ENCODE data around the gene RBM19.

The RBM19 gene

DNA sequence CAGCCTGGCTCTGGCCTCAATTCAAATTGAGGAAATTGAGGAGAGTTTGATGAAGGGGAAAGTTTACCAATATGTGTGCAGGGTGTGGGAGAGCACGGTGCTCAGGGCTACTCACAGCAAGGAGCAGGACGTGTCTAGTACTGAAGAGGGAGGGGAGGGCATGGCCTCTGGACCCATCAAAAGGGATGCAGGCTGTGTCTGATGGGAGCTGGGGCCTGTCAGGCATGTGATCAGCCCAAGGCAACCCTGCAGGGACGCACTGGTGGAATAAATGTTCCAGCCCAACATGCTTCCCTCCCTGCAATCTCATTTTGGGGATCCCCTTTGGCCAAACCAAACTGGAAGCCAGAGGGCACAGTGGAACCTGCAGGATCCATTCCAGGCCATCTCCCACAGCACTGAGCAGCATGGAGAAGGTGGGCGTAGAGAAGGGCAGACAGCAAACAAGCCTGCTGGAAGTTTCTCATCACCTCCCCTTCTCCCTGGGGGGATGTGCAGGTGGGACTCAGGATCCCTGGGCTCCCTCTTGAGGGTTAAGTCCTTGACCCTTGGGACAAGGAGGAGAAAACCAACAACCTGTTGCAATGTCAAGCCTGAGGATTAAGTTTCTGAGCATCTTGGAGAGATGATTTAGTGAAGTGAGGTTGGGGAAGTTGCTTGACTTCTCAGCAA is 17.8 kb upstream of the RBM19 start:
- TF ChIP-seq POLR2AphosphoS5 (IDR thresholded peaks at IDR 0.05; ENCODE audit: low read depth) (no peak), GABPA (IDR thresholded peaks at IDR 0.05; ENCODE audit: low read depth) (no peak), SPI1 (IDR thresholded peaks at IDR 0.05; ENCODE audit: borderline replicate concordance, low read depth) (no peak)
- TF ChIP-seq, protein P1, sequence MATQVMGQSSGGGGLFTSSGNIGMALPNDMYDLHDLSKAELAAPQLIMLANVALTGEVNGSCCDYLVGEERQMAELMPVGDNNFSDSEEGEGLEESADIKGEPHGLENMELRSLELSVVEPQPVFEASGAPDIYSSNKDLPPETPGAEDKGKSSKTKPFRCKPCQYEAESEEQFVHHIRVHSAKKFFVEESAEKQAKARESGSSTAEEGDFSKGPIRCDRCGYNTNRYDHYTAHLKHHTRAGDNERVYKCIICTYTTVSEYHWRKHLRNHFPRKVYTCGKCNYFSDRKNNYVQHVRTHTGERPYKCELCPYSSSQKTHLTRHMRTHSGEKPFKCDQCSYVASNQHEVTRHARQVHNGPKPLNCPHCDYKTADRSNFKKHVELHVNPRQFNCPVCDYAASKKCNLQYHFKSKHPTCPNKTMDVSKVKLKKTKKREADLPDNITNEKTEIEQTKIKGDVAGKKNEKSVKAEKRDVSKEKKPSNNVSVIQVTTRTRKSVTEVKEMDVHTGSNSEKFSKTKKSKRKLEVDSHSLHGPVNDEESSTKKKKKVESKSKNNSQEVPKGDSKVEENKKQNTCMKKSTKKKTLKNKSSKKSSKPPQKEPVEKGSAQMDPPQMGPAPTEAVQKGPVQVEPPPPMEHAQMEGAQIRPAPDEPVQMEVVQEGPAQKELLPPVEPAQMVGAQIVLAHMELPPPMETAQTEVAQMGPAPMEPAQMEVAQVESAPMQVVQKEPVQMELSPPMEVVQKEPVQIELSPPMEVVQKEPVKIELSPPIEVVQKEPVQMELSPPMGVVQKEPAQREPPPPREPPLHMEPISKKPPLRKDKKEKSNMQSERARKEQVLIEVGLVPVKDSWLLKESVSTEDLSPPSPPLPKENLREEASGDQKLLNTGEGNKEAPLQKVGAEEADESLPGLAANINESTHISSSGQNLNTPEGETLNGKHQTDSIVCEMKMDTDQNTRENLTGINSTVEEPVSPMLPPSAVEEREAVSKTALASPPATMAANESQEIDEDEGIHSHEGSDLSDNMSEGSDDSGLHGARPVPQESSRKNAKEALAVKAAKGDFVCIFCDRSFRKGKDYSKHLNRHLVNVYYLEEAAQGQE (IDR thresholded peaks at IDR 0.05; ENCODE audit: insufficient replicate concordance, low read depth) = no peak
- TF ChIP-seq, protein P2, sequence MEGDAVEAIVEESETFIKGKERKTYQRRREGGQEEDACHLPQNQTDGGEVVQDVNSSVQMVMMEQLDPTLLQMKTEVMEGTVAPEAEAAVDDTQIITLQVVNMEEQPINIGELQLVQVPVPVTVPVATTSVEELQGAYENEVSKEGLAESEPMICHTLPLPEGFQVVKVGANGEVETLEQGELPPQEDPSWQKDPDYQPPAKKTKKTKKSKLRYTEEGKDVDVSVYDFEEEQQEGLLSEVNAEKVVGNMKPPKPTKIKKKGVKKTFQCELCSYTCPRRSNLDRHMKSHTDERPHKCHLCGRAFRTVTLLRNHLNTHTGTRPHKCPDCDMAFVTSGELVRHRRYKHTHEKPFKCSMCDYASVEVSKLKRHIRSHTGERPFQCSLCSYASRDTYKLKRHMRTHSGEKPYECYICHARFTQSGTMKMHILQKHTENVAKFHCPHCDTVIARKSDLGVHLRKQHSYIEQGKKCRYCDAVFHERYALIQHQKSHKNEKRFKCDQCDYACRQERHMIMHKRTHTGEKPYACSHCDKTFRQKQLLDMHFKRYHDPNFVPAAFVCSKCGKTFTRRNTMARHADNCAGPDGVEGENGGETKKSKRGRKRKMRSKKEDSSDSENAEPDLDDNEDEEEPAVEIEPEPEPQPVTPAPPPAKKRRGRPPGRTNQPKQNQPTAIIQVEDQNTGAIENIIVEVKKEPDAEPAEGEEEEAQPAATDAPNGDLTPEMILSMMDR (IDR thresholded peaks at IDR 0.05; ENCODE audit: insufficient read depth, low read length) = no peak
- DNase-seq (ENCODE audit: low read depth in 1 of 2, low spot score in 1 of 2) = no peak
- Histone ChIP-seq H3K27me3 (ENCODE audit: insufficient read depth, poor library complexity, severe bottlenecking) (no peaks in the 10 kb centered on the region), H3K27ac (replicated peaks) (no peak overlapping the region), H3K4me3 (replicated peaks; ENCODE audit: insufficient read depth, low read length) (no peak overlapping the region)

DNA sequence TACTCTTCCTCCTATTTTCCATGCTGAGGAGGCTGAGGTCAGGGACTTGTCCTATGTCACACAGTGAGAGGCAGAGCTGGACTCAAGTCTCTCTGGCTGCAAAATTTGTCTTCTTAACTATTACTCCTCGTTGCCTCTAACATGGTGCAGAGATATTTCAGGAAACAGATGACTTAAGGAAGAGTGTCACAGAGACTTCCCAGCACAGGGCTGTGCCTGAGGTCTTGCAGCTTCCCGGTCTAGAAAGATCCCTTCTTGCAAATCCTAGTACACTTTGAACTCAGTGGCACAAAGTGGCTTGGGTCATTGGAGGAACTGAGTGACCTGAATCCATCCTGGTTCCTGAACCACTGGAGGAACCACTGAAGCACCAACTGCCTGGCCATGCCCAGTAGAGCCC is 17.1 kb upstream of the RBM19 start:
- H3K27ac ChIP-seq (replicated peaks) = no peak overlapping the region
- no peaks in the 10 kb centered on the region for H3K27me3 ChIP-seq (ENCODE audit: insufficient read depth, poor library complexity, severe bottlenecking)
- no peak for DNase-seq (ENCODE audit: low read depth in 1 of 2, low spot score in 1 of 2)
- no peak overlapping the region for H3K4me3 ChIP-seq (replicated peaks; ENCODE audit: insufficient read depth, low read length)
- TF ChIP-seq POLR2AphosphoS5 (IDR thresholded peaks at IDR 0.05; ENCODE audit: low read depth) (no peak), GABPA (IDR thresholded peaks at IDR 0.05; ENCODE audit: low read depth) (no peak), SPI1 (IDR thresholded peaks at IDR 0.05; ENCODE audit: borderline replicate concordance, low read depth) (no peak)
- TF ChIP-seq, protein P1 (IDR thresholded peaks at IDR 0.05; ENCODE audit: insufficient replicate concordance, low read depth) = no peak
- TF ChIP-seq, protein P2 (IDR thresholded peaks at IDR 0.05; ENCODE audit: insufficient read depth, low read length) = no peak

DNA sequence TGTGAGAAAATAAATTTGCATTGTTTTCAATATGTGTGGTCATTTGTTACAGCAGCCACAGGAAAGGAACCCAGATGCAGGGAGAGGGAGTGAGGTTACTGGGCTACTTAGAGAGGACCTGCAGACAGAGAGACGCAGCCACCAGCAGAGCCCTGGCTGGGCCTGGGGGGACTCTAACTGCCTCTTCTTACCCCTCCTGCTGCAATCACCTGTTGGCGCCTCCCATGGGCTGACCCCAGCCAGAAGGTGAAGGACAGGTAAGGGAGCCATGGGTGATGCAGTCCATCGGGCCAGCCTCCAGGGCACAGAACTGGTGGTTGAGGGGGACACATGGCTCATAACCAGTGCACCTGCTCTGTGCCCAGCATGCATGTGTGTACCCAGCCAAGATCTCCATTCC is 15.8 kb upstream of the RBM19 start:
- Histone ChIP-seq H3K27ac (replicated peaks) (no peak overlapping the region), H3K27me3 (ENCODE audit: insufficient read depth, poor library complexity, severe bottlenecking) (no peaks in the 10 kb centered on the region), H3K4me3 (replicated peaks; ENCODE audit: insufficient read depth, low read length) (no peak overlapping the region)
- TF ChIP-seq, protein P1 (IDR thresholded peaks at IDR 0.05; ENCODE audit: insufficient replicate concordance, low read depth) = no peak
- TF ChIP-seq, protein P2 (IDR thresholded peaks at IDR 0.05; ENCODE audit: insufficient read depth, low read length) = no peak
- TF ChIP-seq GABPA (IDR thresholded peaks at IDR 0.05; ENCODE audit: low read depth) = no peak
- no peak for TF ChIP-seq POLR2AphosphoS5 (IDR thresholded peaks at IDR 0.05; ENCODE audit: low read depth)
- TF ChIP-seq SPI1 (IDR thresholded peaks at IDR 0.05; ENCODE audit: borderline replicate concordance, low read depth) = no peak
- no peak for DNase-seq (ENCODE audit: low read depth in 1 of 2, low spot score in 1 of 2)

Data from HL-60 (cell line).